Esophagus squamous epithelium (tissue), 4 donors: ENCODE results near the gene GRIK1.

Source experiments
- CTCF ChIP-seq, 6 experiments: fragments of 450-650 bp in 4 of 6; fragments of 200-600 bp in 2 of 6; sonication (generic) in 2 of 6; IDR thresholded peaks; one replicate each; pipeline ENCODE4 v1.5.1; 2016 to 2019; ENCODE audit warnings: antibody characterized with exemption in 6 of 6, mild to moderate bottlenecking in 4 of 6, moderate library complexity in 4 of 6
- POLR2A ChIP-seq, 4 donors: fragments of 450-650 bp; IDR thresholded peaks; one replicate each; pipeline ENCODE4 v1.6.1; 2017; ENCODE audit warnings: antibody characterized with exemption in 4 of 4, mild to moderate bottlenecking in 4 of 4, moderate library complexity in 3 of 4

- no peak for TF ChIP-seq POLR2A (IDR thresholded peaks at IDR 0.05)
- no peak for TF ChIP-seq CTCF (IDR thresholded peaks at IDR 0.05)
Observed at GRCh38 chr21:29696937-29697336, 242.9 kb downstream of the GRIK1 start.
